ENCODE measurements around the gene LECT2. TPM values are rescaled to one million over a fixed set of nuclear protein-coding genes. Genes with fewer than 3 reads are reported as not detected.

LECT2 gene
- total and polyA plus RNA-seq, 8 donors, result 0.69 to 2.0 (median 1.1) TPM; not detected in 2

GRCh38 chr5:135988546-135988945 lies 33.8 kb upstream of the LECT2 start:
- intact Hi-C loops (cut with DNase I), result no loop called here

DNA sequence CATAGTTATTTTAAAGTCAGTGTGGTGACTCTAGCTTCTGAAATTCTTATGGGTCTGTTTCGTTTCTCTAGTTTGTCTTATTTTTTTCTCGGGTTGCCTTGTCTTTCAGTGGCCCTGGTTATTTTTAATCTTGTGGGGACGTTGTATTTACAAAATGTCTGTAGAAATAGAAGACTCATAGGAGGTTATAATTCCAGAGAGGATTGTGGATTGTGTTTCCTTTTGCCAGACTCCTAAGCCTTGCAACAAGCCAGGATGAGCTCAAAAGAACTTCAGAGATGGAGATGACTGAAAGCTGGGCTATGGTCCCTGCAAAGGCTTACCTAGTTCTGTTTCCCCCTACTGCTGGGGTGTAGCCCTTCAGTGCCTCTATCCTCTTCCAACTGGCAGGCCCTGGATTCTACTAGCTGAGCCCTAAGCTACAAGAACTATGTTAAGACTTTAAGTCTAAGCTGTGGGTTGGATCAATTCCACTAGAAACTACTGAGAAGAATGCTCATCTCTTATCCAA lies 32.2 kb upstream of the LECT2 start:
- H3K4me1 ChIP-seq, result no peaks in the 10 kb centered on the region
- no peaks in the 10 kb centered on the region for H3K27me3 ChIP-seq
- ATAC-seq, result no peak
- intact Hi-C loops (cut with DNase I), result no loop called here
- no peak overlapping the region for H3K4me3 ChIP-seq
- H3K9me3 ChIP-seq, result no peaks in the 10 kb centered on the region
- TF ChIP-seq CTCF (IDR thresholded peaks at IDR 0.05), result no peak
- H3K36me3 ChIP-seq, result no peaks in the 10 kb centered on the region
- DNase-seq, result no peak
- H3K27ac ChIP-seq, result peak overlapping the region in 1 of 2 donors; percentile 13

More at GRCh38 chr5:135988546-135988945, 33.8 kb upstream of the LECT2 start:
- H3K4me1 ChIP-seq, result peaks cover 0 to 5% of the 10 kb centered on the region in 2 donors
- H3K4me3 ChIP-seq, result no peak overlapping the region
- H3K9me3 ChIP-seq, result no peaks in the 10 kb centered on the region
- H3K36me3 ChIP-seq, result no peaks in the 10 kb centered on the region
- no peak for TF ChIP-seq CTCF (IDR thresholded peaks at IDR 0.05)
- ATAC-seq (no peak), DNase-seq (no peak)
- no peaks in the 10 kb centered on the region for H3K27me3 ChIP-seq
- no peak overlapping the region for H3K27ac ChIP-seq

- no peak for ATAC-seq
- Histone ChIP-seq H3K9me3 (no peaks in the 10 kb centered on the region), H3K27me3 (no peaks in the 10 kb centered on the region), H3K36me3 (no peaks in the 10 kb centered on the region), H3K4me3 (no peak overlapping the region), H3K27ac (peak overlapping the region in 1 of 2 donors; percentile 13), H3K4me1 (no peaks in the 10 kb centered on the region)
- no peak for DNase-seq
- intact Hi-C loops (cut with DNase I), result no loop called here
- TF ChIP-seq CTCF (IDR thresholded peaks at IDR 0.05), result no peak
These were observed 31.6 kb upstream of the LECT2 start for GRCh38 chr5:135986401-135986800.

GRCh38 chr5:135985951-135986350 lies 31.2 kb upstream of the LECT2 start:
- no peak overlapping the region for H3K4me3 ChIP-seq
- no peak for TF ChIP-seq CTCF (IDR thresholded peaks at IDR 0.05)
- no peaks in the 10 kb centered on the region for H3K9me3 ChIP-seq
- DNase-seq (no peak), ATAC-seq (no peak)
- no peaks in the 10 kb centered on the region for H3K27me3 ChIP-seq
- H3K4me1 ChIP-seq, result no peaks in the 10 kb centered on the region
- H3K36me3 ChIP-seq, result no peaks in the 10 kb centered on the region
- intact Hi-C loops (cut with DNase I), result no loop called here
- peak overlapping the region in 1 of 2 donors; percentile 13 for H3K27ac ChIP-seq

DNA sequence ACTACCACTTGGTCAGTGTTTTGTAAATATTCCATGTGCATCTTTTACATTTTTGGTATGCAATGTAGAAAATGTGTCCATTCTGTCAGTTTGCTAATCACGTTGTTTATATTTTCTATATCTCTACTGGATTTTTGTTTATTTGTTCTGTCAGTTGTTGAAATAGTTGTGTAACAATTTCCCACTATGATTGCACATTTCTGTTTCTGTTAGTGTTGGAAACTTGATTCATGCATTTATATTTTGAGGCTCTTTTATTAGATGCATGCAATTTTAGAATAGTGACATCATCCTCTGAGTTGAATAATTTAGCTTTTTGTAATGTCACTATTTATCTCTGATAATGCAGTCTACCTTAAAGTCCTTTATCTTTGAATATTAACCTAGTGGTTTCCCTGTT lies 25.8 kb upstream of the LECT2 start:
- H3K4me3 ChIP-seq, result no peak overlapping the region
- H3K9me3 ChIP-seq, result no peaks in the 10 kb centered on the region
- no peak overlapping the region for H3K27ac ChIP-seq
- H3K27me3 ChIP-seq, result peaks cover 0 to 20% of the 10 kb centered on the region in 2 donors
- ATAC-seq (no peak), DNase-seq (no peak)
- intact Hi-C loops (cut with DNase I), result no loop called here
- H3K4me1 ChIP-seq, result peaks cover 0 to 10% of the 10 kb centered on the region in 2 donors
- TF ChIP-seq CTCF (IDR thresholded peaks at IDR 0.05), result no peak
- H3K36me3 ChIP-seq, result no peaks in the 10 kb centered on the region
